ENCODE data around the gene MAP2K3.

The MAP2K3 gene

DNA sequence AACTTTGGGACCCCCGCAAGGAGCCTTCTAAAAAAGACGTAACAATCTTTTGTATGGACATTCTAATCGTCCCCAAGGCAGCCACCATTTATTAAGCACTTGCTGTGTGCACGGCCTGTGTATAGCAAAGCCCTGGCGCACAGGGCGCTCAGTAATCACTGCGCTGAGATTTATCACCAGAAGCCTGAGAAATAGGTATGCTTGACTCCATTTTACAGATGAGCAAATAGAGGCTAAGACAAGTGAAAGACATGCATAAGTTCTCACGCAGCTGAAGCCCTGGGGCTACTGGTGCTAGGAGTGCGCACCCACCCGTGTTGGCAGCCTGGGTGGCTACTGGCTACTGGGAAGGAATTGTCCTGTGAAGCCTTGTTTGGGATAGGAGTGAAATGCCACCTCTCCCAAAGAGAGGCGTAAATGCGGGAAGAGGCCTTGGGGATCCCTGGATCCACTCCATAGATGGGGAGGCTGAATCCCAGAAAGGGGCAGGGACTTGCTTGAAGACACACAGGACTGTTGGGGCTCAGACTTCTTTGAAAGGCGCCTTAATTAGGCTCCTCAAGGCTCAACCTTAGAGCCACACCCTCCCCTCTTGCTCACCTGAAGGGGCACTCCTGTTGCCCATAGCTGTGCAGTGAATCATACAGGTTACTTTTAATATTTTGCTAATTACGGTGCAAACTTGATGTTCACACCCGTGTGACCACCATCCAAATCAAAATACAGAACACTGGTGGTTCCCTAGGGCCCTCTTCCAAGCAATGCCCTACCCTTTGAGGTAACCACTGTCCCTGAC, 30.7 kb upstream of the MAP2K3 start:
- no peak for DNase-seq

DNA sequence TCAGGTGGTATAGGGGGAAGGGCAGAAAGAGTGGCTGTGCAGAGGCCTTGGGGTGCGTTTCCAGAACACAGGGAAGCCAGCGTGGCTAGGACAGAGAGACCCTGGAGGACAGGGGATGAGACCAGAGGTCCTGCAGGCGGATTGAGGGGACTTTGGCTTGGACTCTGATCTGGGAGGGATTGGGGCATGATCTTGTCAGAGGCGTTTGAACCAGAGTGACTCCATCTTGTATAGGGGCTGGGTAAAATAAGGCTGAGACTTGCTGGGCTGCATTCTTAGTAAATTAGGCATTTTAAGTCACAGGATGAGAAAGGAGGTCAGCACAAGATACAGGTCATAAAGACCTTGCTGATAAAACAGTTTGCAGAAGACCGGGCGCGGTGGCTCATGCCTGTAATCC, 25.9 kb upstream of the MAP2K3 start:
- no peak for DNase-seq

DNA sequence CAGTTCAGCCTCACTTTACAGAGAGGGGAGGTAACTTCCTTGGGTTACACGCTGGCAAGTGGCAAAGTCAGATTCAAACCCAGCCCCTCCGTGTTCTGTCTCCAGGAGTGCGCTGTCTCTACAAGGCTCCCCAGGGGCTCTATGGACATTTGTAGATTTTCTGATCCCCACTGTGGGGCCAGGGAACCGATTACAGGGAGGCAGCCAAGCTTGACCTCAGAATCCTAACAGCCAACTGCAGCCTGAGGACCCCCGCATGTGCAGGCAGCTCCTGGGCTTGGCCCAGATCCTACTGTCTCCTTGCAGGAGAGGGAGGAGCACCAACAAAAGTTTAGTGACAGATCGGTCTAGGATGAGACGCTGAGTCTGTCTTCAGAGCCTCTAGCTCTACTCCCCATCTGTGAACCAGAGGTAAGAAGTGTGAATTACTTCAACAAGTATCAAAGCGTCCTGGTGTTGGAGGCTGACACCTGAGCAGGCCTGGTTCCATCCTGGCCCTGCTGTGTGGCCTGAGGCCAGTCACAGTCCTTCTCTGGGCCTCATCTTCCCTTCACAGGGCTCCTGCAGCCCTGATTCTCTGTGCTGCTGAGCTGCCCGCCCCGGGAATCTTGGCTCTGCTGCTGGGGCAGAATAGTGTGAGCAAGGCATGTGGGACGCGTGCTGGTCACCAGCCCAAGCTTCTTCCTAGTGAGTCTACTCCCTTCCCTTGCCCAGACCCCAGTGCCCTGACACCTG, 22.1 kb upstream of the MAP2K3 start:
- no peak for DNase-seq

DNA sequence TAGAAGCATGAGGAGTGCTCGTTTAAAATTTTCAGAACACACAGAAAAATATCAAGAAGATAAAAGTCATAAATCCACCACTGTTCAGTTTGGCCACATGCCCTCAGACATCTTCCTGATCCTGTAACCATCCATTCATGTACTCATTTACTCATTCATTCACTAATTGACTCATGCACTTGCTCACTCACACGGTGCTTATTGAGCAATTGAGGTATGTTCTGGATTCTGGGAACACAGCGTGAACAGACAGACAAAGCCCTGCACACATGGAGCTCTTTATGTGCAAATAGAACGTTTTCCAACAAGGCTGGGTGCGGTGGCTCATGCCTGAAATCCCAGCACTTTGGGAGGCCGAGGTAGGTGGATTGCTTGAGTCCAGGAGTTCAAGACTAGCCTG, 21.1 kb upstream of the MAP2K3 start:
- no peak for DNase-seq

DNA sequence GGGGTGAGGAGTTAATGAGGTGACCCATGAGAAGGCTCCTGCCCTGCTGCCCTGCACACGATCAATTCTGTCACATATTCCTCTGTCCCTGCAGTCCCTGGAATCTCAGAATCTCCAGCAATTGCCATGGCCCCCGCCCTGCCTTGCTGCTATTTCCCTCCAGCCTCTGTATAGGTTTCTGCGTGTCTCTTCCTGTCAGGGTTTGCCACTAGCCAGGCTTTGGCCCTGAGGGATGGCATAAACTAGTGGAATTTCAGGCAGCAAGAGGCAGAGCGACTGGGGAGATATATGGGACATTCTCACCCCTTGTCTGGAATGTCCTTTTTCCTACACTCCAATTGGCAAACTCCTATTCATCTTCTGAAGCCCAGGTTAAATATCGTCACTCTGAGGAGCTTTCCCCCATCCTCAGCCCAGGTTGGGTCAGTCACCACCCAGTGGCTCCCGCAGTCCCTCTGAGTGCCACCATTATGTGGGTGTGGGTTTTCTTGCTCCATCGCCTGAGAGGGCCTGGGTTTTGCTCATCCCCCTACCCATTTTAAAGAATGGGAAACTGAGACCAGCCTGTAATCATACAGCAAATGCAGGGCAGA, 15.8 kb upstream of the MAP2K3 start:
- DNase-seq: no peak

DNA sequence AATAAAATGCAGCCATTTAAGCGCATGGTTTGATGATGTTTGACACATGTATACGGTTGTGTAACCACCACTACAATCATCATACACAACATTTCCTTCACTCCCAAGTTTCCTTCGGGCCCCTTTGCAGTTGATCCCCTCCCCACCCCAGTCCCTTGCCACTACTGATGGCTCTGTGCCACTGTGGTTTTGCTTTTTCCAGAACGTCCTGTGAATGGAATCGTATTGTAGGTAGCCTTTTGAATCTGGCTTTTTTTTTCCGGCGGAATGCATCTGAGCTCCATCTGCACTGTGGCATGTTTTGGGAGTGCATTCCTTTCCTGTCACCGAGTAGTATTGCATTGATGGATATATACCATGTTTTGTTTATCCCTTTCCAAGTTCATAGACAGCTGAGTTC, 15.1 kb upstream of the MAP2K3 start:
- DNase-seq: no peak

DNA sequence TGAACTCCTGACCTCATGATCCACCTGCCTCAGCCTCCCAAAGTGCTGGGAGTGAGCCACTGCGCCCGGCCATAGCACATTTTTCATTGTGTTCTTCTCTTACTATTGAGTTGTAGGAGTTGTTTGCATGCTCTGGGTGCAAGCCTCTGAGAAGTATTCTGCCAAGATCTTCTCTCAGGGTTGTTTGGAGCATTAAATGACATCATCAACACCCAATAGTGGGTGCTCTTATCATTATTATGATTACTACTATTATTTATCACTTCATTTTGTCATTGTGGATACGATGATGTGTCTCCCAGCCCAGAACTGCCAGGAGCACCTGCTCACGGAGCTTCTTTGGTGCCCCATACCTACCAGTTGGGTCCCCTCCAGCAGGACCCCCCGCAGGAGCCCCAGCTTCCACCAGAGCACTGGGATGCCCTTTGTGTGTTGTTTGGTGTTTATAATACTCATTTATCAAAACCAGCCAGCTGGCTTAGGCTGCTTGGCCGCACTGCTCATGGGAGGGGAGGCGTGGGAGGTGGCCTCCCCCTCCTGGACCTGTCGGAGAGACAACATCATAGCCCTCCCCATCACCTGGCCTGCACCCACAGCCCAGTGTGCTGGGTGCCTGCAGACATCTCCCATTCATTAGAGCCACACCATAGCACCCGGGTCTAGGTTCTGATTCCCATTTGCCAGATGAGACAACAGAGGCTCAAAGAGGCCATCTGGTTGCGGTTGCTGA, 12.9 kb upstream of the MAP2K3 start:
- no peak for DNase-seq

DNA sequence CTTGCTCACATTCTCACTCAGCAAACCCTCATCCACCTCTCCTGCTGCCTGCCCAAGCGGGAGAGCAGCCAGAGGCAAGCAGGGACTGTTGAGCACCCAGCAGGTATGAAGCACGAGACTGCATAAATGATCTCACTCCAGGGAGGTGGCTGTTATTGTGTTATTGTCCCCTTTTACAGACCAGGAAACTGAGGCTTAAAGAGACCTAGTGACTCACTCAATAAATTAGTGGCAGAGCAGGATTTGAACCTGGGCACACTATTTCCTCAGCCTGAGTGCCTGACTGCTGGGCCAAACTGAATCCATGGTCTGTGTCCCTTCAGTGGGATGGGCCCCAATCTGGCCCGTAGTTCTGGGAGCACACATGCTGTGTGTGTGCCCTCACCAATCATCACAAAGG, 12.3 kb upstream of the MAP2K3 start:
- no peak for DNase-seq

DNA sequence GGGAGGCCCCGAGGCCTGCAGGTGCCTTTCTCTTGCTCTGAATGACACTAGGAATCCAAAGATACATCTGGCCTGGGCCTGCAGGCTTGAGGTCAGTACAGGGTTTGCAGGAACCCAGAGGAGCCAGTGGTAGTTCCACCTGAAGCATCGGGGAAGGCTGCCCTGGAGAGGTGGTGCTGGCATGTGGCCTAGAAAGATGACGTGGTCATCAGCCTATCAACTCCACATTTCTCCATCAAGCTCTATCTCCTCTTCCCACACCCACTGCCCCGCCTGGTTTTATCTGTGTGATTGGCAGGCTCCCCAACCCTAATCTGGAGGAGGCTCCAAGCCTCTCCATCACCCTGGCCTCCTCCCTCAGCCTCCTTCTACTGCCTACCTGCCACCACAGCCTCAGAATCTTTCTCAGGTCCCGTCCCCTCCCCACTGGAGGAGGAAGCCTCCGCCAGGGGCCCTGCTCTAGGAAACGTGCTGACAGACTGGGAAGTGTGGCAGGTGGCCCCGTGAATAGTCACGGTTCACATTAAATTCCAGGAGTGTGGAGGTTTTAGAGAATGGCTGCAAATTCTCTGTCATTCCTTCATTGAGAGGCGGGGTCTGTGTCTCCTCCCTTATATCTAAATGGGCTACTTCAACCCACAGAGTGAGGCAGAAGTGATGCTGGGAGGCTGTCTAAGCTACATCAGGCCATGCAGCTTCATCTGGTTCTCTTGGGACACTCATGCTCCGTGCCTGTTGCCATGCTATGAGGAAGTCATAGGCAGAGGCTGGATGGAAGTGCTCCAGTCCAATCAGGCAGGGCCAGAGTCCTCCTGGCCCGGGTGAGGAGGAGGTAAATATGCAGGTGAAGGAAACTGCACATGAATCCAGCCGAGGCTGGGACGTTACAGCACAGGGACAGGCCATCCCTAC, 11.4 kb upstream of the MAP2K3 start:
- DNase-seq: no peak

DNA sequence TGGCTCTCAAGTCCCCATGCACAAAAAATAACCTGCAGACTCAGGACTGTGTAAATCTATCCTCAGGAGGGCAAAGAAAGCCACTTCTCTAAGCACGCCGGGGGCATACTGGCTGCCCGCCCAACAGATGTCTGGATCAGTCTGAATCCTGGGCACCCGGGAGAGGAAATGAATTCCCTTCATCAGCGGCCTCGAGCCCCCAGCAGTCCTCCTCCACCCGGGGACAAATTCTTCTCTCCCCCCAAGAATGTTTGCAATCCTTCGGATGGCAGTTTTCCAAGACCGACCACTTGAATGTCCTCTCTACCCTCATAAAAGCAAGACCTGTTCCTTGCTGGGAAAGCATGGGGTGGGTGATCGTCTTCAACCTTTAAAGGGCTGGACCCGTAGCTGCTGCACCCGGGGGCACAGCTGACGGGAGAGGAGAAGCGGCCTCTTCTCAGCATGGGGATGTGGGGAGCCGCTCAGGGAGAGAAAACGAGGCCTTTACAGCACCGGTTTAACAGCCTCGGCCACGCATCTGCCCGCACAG, 9.4 kb upstream of the MAP2K3 start:
- no peak for DNase-seq

DNA sequence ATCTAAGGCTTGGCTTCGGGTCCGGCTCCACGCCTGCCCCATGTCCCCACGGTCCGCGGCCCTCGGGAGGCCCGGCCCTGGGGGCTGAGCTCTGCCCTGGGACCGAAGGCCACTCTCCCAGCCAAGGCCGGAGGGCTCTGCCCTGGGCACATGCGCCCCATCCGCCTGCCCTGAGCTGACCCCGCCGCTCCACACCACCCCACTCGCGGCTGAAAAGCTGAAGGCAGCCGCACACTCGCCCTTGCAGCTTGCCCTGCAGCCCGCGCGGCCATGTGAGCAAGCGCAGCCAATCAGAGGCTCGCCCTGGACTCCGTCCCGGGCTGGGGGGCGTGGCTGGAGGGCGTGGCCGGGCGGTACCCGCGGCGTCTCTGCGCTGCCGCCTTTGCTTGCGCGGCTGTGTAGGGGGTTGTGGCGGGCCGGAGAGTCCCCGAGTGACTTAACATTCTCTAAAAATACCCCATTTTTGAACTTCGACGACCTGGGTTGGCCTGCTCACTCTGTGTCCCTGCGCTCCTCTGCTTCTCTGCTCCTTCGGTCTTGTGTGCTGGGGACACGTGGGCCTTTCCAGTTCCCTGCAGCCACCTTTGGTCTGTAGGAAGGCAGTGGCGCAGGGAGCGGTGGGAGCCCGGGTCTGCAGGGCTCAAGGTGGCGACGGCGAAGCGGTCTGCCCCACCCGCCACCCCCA, 8.8 kb upstream of the MAP2K3 start:
- DNase-seq: peak; percentile 89

DNA sequence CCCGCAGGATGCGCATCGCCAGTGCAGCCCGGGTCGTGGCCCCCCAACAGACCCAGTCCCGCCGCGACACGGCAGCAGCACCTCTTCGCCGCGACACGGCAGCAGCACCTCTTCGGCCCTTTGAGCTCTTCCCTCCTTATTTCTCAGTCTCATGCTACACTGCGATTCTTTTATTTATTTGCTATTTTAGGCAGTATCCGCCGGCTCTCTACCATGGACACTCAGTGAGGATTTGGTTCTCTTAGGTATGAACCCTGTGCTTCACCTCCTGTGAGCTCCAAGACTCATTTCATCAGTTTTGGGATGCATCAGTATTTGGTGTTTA, 8.3 kb upstream of the MAP2K3 start:
- no peak for DNase-seq

DNA sequence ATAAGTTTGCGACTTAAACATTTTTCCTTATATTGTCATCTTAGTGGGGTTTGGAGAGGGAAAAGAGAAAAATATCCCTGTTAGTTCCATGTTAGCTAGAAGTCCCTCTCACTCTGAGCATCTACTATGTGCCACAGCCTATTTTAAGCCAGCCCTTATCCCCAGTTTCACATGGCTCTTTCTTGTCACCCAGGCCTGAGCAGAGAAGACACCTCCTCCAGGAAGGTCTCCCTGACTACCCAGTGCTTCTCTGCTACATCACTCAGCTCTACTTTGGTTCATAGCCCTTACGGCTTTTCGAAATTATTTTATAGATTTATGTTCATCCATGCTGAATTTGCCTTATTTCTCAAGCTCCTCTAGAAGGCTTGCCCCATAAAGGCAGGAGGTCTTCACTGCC, 7.2 kb upstream of the MAP2K3 start:
- no peak for DNase-seq

DNA sequence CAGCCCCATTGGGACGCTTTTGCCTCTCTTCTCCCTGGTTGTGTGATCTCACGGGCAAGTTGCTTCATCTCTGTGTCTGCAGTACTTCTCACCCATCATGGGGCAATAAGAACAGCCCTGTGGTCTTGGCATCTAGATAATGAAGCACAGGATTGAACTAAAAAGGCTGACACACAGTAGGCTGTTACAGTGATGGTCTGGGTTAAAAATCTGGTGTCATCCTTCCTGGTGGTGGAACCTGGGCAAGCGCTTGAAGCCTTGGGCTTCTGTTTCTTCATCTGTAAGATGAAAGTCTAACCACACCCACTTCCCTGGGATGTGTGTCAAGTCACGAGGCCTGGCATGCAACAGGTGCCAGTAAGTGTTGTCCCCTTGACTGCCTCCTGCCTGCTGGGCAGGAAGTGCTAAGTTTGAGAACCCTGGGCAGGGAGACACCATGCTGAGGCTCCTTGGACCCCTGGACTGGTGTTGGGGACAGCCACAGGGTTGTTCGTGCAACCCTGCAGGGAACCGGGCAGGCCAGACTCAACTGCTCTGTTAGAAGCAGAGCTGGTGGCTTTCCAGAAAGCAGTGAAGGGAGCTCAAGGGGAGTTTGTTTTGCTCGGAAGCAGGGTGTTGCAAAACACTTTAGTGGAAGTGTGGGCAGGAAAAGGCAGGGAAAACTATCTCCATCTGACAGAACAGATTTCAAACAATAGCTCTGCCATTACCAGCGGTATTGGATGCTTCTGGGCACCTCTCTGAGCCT, 5.9 kb upstream of the MAP2K3 start:
- no peak for DNase-seq

DNA sequence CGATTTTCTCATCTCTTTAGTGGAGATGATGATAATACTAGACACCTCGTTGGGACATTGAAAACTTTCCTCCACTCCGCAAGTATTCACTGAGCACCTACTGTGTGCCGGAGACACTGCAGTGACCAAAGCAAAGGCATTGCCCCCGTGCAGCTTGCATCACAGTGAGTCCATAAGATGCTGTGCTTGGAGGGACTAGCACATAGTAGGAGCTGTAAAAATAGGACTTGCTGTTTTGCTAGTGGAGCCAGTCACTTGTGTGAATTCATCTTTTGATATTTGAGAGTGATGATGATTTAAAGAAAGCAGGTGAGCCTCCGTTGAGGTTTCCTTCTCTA, 5.3 kb upstream of the MAP2K3 start:
- no peak for DNase-seq

DNA sequence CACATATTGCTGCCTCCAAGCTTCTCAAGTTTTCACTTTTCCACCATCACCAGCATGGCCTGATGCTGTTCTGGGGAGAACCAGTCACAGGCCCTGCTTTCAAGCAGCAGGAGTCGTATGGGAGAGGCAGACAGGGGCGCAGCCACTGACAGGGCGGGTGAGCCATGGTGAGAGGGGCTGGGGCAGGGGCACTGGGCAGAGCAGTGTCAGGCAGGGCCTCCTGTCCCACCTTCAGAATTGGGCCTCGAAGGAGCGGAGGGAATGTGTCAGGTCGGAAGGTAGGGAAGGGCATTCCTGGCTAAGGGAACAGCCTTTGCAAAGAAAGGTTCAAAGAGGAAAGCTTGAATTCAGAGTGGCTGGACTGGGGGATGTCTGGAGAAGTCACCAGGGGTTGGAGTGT, 4.9 kb upstream of the MAP2K3 start:
- DNase-seq: no peak

DNA sequence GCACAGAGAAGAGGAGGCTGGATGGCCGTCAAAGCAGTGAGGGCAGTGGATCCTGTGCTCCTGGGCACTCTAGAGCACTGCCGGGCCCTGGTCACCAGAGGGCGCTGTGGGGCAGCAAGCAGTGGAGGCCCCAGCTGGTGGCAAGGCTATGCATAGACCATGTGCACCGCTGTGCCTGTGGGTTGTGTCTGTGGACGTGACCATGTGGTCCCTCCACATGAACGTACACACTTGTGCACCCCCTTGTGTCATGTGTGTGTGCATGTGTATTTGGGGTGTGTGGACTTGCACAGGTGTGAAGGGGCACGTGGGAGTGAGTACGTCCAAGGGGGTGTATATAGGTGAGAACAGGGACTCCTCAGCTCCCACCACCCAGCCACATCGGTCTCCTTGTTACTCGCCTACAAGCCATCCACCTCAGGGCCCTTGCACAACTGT, 4.4 kb upstream of the MAP2K3 start:
- peak; percentile 84 for DNase-seq

DNA sequence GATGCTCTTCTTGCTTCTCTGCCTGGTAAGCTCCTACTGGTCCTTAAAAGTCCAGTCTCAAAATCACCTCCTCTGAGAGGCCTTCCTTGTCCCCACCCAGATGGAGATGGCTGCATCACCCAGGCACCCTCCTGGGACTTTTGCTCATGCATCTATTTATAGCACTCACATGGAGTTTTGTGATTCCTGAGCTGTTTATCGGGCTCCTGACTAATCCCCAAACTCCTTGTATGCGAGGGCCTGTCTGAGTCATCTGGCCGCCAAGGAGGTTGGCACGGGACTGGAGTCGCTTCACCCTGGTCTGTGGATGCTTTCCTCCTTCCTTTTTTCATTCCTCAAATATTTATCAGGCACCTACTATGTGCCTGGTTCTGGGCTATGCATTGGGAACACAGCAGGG, 2.3 kb upstream of the MAP2K3 start:
- DNase-seq: no peak

DNA sequence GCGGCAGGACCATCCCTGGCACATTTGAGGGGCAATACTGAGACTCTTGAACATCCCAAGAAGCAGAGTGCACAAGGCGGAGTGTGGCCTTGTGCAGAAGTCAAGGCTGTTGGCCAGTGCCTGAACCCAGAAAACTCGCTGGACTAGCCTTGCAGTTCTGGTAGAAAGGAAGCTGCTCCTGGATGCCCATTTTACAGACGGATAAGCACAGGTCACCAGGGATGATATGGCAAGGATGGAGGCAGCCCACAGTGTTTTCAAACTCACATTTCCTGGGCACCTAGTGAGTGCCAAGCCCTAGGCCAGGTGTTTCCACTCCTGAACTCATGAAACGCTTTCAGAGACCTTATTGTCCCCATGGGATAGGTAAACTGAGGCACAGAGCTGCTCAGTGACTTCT, 1.7 kb upstream of the MAP2K3 start:
- DNase-seq: no peak

DNA sequence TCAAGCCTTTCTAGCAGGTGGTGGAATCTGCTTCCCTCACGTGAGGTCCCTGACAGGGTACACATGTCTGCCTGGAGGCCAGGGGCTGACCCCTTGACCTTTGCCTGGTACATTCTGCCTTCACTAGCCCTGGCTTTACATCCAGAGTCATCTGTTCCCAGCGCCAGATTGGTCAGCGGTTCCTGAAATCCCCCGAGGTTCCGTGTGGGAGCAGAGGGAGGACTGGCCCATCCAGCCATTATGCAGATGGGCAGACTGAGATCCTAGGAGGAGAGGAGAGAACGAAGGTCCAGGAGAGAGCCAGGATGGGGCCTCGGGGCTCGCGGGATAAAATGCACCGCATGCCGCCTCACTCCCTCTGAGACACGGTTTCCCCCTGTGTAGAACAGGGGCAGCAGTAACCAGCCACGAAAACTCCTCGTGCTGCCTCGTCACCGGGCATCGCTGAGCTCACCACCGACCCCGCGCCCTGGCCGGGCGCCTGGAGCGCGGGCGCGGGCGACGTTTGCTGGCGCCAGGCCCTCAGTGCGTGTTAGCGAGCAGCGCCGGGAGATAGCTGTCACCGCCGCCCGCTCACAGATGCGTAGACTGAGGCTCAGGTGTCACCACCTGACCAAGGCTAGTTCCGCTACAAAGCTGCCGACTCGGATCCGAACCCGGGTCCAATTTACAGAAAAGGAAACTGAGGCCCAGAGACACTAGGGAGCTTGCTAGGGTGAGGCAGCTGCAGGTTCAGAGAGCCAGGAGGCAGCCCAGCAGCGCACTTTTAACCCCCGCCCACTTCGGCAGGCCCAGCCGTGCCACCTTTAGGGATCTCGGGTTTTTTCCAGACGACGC, 811 bp upstream of the MAP2K3 start:
- DNase-seq: no peak

All from activated CD4-positive, alpha-beta T cell treated with anti-CD3 and anti-CD28 coated beads for 1 hour (primary cell).